Smooth muscle cell (in vitro differentiated cells): Measurements from ENCODE around the gene PRDM2. TPM values are rescaled to one million over a fixed set of nuclear protein-coding genes. Genes with fewer than 3 reads are reported as not detected.

ENCODE experiments used
- DNase-seq: peaks from one replicate; lab custom pipeline; 2025; ENCODE audit not compliant: unreplicated experiment; lab: John Stamatoyannopoulos, UW
- H2AFZ ChIP-seq: fragments of 200-600 bp; sonication (generic); 2 replicates; pipeline ENCODE4 v1.6.0; 2016; ENCODE audit warnings: antibody characterized with exemption, low read depth, mild to moderate bottlenecking
- H3F3A ChIP-seq: fragments of 200-600 bp; sonication (generic); 2 replicates; pipeline ENCODE4 v1.6.0; 2017; ENCODE audit warnings: antibody characterized with exemption, low read depth
- H3K27ac ChIP-seq: fragments of 200-600 bp; sonication (generic); 2 replicates; pipeline ENCODE4 v1.5.1; 2016; ENCODE audit warnings: low read depth, mild to moderate bottlenecking
- H3K27me3 ChIP-seq: fragments of 200-600 bp; sonication (generic); 2 replicates; pipeline ENCODE4 v1.6.1; 2016; ENCODE audit warnings: low read depth, mild to moderate bottlenecking
- H3K36me3 ChIP-seq: fragments of 200-600 bp; sonication (generic); 2 replicates; pipeline ENCODE4 v1.5.1; 2016; ENCODE audit warnings: low read depth
- H3K4me1 ChIP-seq: fragments of 200-600 bp; sonication (generic); 2 replicates; pipeline ENCODE4 v1.5.1; 2016; ENCODE audit warnings: low read depth
- H3K4me2 ChIP-seq: fragments of 200-600 bp; sonication (generic); 2 replicates; pipeline ENCODE4 v1.6.0; 2016; ENCODE audit warnings: mild to moderate bottlenecking
- H3K4me3 ChIP-seq: fragments of 200-600 bp; sonication (generic); 2 replicates; pipeline ENCODE4 v1.5.1; 2016; ENCODE audit warnings: mild to moderate bottlenecking
- H3K79me2 ChIP-seq: fragments of 200-600 bp; sonication (generic); 2 replicates; pipeline ENCODE4 v1.6.0; 2016; ENCODE audit warnings: low read depth, mild to moderate bottlenecking
- H3K9ac ChIP-seq: fragments of 200-600 bp; sonication (generic); 2 replicates; pipeline ENCODE4 v1.6.0; 2016; ENCODE audit warnings: low read depth
- H3K9me3 ChIP-seq: fragments of 200-600 bp; sonication (generic); replicated peaks from 2 replicates; pipeline ENCODE4 v1.5.1; 2016; ENCODE audit warnings: low read depth
- H4K20me1 ChIP-seq: fragments of 200-600 bp; sonication (generic); 2 replicates; pipeline ENCODE4 v1.6.0; 2016; ENCODE audit warnings: low read depth
- WGBS: methylation state at CpG from one replicate; pipeline ENCODE4 v1.1.7; 2016; ENCODE audit warnings: low lambda C conversion rate; 5-methylcytosine and 5-hydroxymethylcytosine counted together
- polyA plus RNA-seq: library from polyadenylated mRNA; unstranded; fragments of >200 nt; fragmentation: Nextera tagmentation; extraction: Ambion mirVana; gene quantifications from 2 replicates; pipeline ENCODE4 v1.2.1, GENCODE V29; 2016
- total RNA-seq: library from RNA; depleted of rRNA; stranded (reverse); fragments of >200 nt; gene quantifications from 2 replicates; pipeline ENCODE4 v1.2.3, GENCODE V29; 2014
- TF ChIP-seq, protein P1 (sequence below): fragments of 200-600 bp; sonication (generic); IDR thresholded peaks from 2 replicates; pipeline ENCODE4 v1.5.1; 2017; ENCODE audit warnings: borderline replicate concordance, mild to moderate bottlenecking, antibody characterized with exemption; ENCODE audit not compliant: insufficient read depth, poor library complexity, severe bottlenecking

The PRDM2 gene
- total and polyA plus RNA-seq, 2 experiments from 2014 or later, result 19.8 to 20.0 TPM

DNA sequence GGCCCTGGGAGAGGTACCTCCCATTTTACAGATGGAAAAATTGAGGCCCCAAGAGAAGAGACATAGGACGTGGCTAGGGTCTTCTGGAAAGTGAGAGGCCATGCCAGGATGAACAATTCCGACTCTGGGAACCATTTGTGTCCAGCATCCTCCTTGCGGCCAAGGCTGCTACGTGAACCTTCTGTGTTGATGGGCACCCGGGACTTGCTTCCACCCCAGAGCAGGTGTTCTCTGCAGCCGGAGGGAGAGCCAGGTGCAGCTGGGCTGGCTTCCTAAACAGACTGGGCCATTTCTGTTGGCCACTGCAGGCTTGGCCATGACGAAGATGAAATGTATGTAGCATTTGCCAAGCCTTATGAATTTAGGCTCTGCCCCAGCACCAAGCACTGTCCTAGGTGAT is 118.9 kb downstream of the PRDM2 start:
- H3K4me2 ChIP-seq, result no peak overlapping the region
- H3K36me3 ChIP-seq, result no peaks in the 10 kb centered on the region
- H3K9ac ChIP-seq, result no peak overlapping the region
- DNase-seq, result no peak
- H3K4me1 ChIP-seq, result no peaks in the 10 kb centered on the region
- H3K4me3 ChIP-seq, result no peak overlapping the region
- TF ChIP-seq, protein P1, sequence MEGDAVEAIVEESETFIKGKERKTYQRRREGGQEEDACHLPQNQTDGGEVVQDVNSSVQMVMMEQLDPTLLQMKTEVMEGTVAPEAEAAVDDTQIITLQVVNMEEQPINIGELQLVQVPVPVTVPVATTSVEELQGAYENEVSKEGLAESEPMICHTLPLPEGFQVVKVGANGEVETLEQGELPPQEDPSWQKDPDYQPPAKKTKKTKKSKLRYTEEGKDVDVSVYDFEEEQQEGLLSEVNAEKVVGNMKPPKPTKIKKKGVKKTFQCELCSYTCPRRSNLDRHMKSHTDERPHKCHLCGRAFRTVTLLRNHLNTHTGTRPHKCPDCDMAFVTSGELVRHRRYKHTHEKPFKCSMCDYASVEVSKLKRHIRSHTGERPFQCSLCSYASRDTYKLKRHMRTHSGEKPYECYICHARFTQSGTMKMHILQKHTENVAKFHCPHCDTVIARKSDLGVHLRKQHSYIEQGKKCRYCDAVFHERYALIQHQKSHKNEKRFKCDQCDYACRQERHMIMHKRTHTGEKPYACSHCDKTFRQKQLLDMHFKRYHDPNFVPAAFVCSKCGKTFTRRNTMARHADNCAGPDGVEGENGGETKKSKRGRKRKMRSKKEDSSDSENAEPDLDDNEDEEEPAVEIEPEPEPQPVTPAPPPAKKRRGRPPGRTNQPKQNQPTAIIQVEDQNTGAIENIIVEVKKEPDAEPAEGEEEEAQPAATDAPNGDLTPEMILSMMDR, result no peak
- H3F3A ChIP-seq, result no peaks in the 10 kb centered on the region
- H2AFZ ChIP-seq, result no peak overlapping the region
- WGBS, result 91% methylated on average over 7 of the region's 7 CpGs
- H3K27me3 ChIP-seq, result no peaks in the 10 kb centered on the region
- no peak overlapping the region for H3K27ac ChIP-seq
- H4K20me1 ChIP-seq, result peaks cover 13% of the 10 kb centered on the region
- H3K79me2 ChIP-seq, result no peaks in the 10 kb centered on the region
- H3K9me3 ChIP-seq, result no peaks in the 10 kb centered on the region

DNA sequence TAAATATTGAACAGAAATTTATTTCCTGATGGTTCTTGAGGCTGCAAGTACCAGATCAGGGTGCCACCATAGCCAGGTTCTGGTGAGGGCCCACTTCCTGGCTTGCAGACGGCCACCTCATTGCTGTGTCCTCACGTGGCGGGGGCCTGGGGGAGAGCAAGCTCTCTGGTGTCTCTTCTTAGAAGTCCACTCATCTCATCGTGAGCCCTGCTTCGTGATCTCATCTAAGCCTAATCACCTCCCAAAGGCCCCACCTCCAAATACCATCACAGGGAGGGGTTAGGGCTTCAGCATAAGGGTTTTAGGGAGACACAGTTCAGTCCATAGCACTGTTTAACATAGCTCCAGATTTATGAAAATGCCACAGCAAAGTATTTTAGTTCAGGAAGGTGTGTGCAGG is 119.7 kb downstream of the PRDM2 start:
- H3K4me2 ChIP-seq, result no peak overlapping the region
- no peak overlapping the region for H3K4me3 ChIP-seq
- peaks cover 6% of the 10 kb centered on the region for H4K20me1 ChIP-seq
- H3K36me3 ChIP-seq, result no peaks in the 10 kb centered on the region
- no peak overlapping the region for H3K9ac ChIP-seq
- no peak overlapping the region for H2AFZ ChIP-seq
- TF ChIP-seq, protein P1, result no peak
- 68% methylated on average over 5 of the region's 5 CpGs for WGBS
- no peaks in the 10 kb centered on the region for H3K27me3 ChIP-seq
- H3K4me1 ChIP-seq, result no peaks in the 10 kb centered on the region
- no peak overlapping the region for H3K27ac ChIP-seq
- H3K79me2 ChIP-seq, result no peaks in the 10 kb centered on the region
- no peaks in the 10 kb centered on the region for H3K9me3 ChIP-seq
- no peaks in the 10 kb centered on the region for H3F3A ChIP-seq
- no peak for DNase-seq

DNA sequence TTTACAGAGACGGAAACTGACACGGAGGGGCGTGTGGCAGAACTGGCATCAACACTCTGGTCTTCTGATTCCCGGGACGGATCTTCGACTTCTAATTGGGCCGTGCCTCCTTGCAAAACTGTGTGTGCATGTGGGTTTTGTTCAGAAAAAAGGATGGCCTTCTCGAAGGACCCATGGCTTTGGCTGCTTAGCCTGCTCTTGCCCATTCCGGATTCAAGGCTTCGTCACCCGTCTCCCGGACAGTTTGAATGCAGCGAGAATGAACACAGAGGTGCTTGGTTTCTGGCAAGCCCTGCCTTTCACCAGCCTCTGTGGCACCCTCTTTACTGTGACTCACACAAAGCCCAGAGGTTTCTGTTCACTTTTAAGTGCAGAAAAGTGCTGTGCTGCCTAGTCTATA is 120.1 kb downstream of the PRDM2 start:
- DNase-seq, result no peak
- Histone ChIP-seq H2AFZ (no peak overlapping the region), H3K79me2 (no peaks in the 10 kb centered on the region), H3K4me2 (no peak overlapping the region), H3K9me3 (no peaks in the 10 kb centered on the region), H3K9ac (no peak overlapping the region), H3K27me3 (no peaks in the 10 kb centered on the region), H3K4me1 (no peaks in the 10 kb centered on the region), H3F3A (no peaks in the 10 kb centered on the region), H3K4me3 (no peak overlapping the region), H3K36me3 (no peaks in the 10 kb centered on the region), H4K20me1 (peaks cover 4% of the 10 kb centered on the region), H3K27ac (no peak overlapping the region)
- TF ChIP-seq, protein P1, result no peak
- WGBS, result 96% methylated on average over 13 of the region's 13 CpGs

DNA sequence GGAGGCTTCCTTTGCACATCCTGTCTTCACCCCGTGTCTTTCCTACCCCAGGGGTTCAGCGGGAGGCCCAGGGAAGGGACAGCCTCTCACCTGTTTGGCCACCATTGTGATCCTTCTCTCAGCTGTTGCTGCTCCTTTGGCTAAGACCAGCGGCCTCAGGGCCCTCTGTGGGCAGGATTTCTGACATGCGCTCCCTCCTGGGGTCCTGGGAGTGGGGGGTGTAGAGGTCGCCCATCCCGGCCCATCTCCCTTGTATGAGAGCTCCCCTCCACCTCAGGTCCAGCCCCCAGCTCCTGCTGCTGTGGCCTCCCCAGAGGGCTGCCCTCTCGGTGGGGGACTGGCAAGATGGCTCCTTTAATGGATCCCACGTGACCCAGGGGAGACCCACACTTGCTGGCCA is 120.5 kb downstream of the PRDM2 start:
- Histone ChIP-seq H3K4me1 (no peaks in the 10 kb centered on the region), H3K79me2 (no peaks in the 10 kb centered on the region), H2AFZ (no peak overlapping the region), H3K9me3 (no peaks in the 10 kb centered on the region), H3K27me3 (no peaks in the 10 kb centered on the region), H3K27ac (no peak overlapping the region), H3K4me2 (no peak overlapping the region), H3F3A (no peaks in the 10 kb centered on the region), H3K4me3 (no peak overlapping the region), H4K20me1 (peaks cover 4% of the 10 kb centered on the region), H3K9ac (no peak overlapping the region), H3K36me3 (no peaks in the 10 kb centered on the region)
- TF ChIP-seq, protein P1, result no peak
- 93% methylated on average over 8 of the region's 8 CpGs for WGBS
- no peak for DNase-seq
